Lower leg skin (tissue), 4 donors: ENCODE data around the gene CLPTM1L. TPM values are rescaled to one million over a fixed set of nuclear protein-coding genes. Genes with fewer than 3 reads are reported as not detected.

Experiments used
- DNase-seq, 2 donors: peaks; one replicate each; pipeline ENCODE4 v3.0.0-alpha.2; 2019; ENCODE audit warnings: low spot score in 2 of 2
- H3K4me3 ChIP-seq: fragments of 200-600 bp; sonication (generic); 2 replicates; pipeline ENCODE4 v1.5.1; 2017; ENCODE audit warnings: mild to moderate bottlenecking, low read depth; ENCODE audit not compliant: poor library complexity, severe bottlenecking
- CTCF ChIP-seq, 3 donors: fragments of 450-650 bp; IDR thresholded peaks; one replicate each; pipeline ENCODE4 v1.5.1; 2016; ENCODE audit warnings: antibody characterized with exemption in 3 of 3, mild to moderate bottlenecking in 3 of 3, moderate library complexity in 2 of 3
- POLR2A ChIP-seq, 2 donors: fragments of 450-650 bp; IDR thresholded peaks; one replicate each; pipeline ENCODE4 v1.6.1; 2016 to 2017; ENCODE audit warnings: antibody characterized with exemption in 2 of 2, mild to moderate bottlenecking in 1 of 2, moderate library complexity in 1 of 2
- WGBS, 2 donors: methylation state at CpG; one replicate each; pipeline ENCODE4 v1.1.5; 2018; 5-methylcytosine and 5-hydroxymethylcytosine counted together
- intact Hi-C: fragments of 100-400 bp; cut with DNase I; formaldehyde crosslinking; loops from one replicate; pipeline ENCODE4 v1.15.0; 2023; ENCODE audit warnings: low total_unique reads
- total RNA-seq, 4 donors: library from RNA; depleted of rRNA; stranded (reverse); fragments of >200 nt; gene quantifications; one replicate each; pipeline ENCODE4 v1.1.0, GENCODE V29; 2016

The CLPTM1L gene
- total RNA-seq, 4 donors from 2014 or later: 82.8 to 123 (median 102) TPM

DNA sequence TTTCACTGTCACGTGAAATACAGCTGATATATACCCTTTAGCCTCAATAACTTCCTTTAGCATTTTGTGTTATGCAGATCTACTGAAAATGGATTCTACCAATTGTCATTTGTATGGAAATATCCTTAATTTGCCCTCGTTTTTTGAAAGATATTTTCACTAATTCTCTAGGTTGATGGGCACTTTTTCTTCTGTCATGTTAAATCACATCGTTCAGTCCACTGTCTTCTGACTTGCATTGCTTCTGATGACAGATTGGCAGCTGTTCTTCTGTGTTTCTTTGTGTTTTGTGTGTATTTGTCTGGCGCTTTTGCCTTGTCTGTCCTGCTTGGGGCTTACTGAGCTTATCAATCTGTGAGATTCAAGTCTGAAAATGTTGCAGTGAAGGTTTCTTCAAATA is 9.7 kb upstream of the CLPTM1L start:
- DNase-seq: no peak
- 44 to 51% methylated on average over 4 of the region's 4 CpGs for WGBS, 2 donors
- H3K4me3 ChIP-seq: no peak overlapping the region
- no peak for TF ChIP-seq CTCF (IDR thresholded peaks at IDR 0.05)
- TF ChIP-seq POLR2A (IDR thresholded peaks at IDR 0.05): no peak
- intact Hi-C loops: no loop called here

DNA sequence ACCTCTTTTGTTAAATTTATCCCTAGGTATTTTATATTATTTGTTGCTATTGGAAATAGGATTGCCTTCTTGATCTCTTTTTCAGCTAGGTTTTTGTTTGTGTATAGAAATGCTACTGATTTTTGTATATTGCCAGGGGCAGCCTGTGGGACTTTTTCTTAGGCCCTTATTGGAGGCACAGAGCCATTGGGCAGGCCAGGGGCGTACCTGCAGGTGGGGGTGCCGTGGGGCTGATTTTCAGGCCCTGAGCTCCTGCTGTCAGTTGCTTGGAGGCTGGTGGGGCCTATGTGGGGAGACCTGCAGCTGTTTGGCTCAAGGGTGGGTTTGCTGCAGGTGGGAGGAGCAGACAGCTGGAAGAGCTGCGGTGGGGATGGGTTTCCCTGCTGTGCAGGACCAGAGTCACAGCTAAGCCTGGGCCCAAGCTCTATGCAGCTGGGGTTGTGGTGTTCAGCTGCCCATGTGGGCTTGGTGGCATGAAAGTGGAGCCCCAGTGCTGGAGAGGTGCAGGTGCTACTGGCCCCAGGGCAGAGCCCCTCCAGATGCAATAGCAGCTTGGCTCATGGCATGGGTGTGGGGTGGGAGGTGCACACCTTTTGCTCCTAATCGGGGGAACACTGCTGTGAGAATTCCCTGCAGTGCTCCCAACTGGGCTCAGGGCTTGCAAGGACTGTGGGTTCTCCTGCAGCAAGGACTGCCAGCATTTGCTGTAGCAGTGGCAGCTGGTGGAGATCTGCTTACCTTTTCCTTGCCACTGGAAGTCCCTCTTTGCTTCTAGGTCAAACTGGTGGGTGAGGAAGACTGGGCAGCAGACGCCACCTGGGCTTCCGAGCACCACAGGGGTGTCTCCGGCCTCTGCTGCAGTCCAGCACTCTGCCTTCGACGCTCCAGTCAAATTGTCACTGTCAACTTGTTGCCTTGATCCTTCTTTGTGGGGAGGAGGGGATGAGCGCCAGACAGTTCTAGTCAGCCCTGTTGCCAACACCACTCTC is 7.6 kb upstream of the CLPTM1L start:
- DNase-seq: no peak
- no peak overlapping the region for H3K4me3 ChIP-seq
- WGBS, 2 donors: 79 to 81% methylated on average over 9 to 10 of the region's 10 CpGs
- TF ChIP-seq CTCF (IDR thresholded peaks at IDR 0.05): no peak
- TF ChIP-seq POLR2A (IDR thresholded peaks at IDR 0.05): no peak
- intact Hi-C loops: no loop called here

- 76 to 96% methylated on average over 4 of the region's 4 CpGs for WGBS, 2 donors
- no peak for TF ChIP-seq POLR2A (IDR thresholded peaks at IDR 0.05)
- no peak for TF ChIP-seq CTCF (IDR thresholded peaks at IDR 0.05)
- no peak overlapping the region for H3K4me3 ChIP-seq
- intact Hi-C loops: no loop called here
- DNase-seq: no peak
Measured at GRCh38 chr5:1351156-1351555, 6.3 kb upstream of the CLPTM1L start.

GRCh38 chr5:1349246-1349645 is 4.3 kb upstream of the CLPTM1L start:
- WGBS, 2 donors: 40 to 48% methylated on average over 12 of the region's 12 CpGs
- H3K4me3 ChIP-seq: no peak overlapping the region
- TF ChIP-seq POLR2A (IDR thresholded peaks at IDR 0.05) (no peak), CTCF (IDR thresholded peaks at IDR 0.05) (no peak)
- DNase-seq: no peak
- intact Hi-C loops: no loop called here

DNA sequence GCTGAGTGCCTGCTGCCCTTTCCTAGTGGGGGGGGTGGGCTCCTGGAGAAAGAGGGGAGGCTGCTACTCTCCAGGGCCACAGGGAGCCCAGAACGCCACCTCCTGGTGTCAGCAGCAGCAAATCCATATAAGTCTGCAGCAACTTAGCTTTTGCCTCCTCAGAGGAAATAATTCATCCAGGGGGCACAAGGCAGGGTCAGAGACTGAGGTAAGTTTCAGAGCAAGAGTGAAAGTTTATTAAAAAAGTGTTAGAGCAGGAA is 4.0 kb upstream of the CLPTM1L start:
- intact Hi-C loops: no loop called here
- no peak overlapping the region for H3K4me3 ChIP-seq
- TF ChIP-seq CTCF (IDR thresholded peaks at IDR 0.05) (no peak), POLR2A (IDR thresholded peaks at IDR 0.05) (no peak)
- 70 to 78% methylated on average over 1 of the region's 1 CpG for WGBS, 2 donors
- no peak for DNase-seq

- TF ChIP-seq POLR2A (IDR thresholded peaks at IDR 0.05) (no peak), CTCF (IDR thresholded peaks at IDR 0.05) (no peak)
- intact Hi-C loops: no loop called here
- no peak for DNase-seq
- WGBS, 2 donors: 56 to 66% methylated on average over 10 of the region's 10 CpGs
- no peak overlapping the region for H3K4me3 ChIP-seq
Measured at GRCh38 chr5:1347571-1347970, 2.7 kb upstream of the CLPTM1L start.
